Endothelial cell of umbilical vein (primary cell): ENCODE data around the gene SLC43A1. TPM values are rescaled to one million over a fixed set of nuclear protein-coding genes. Genes with fewer than 3 reads are reported as not detected.

Experiments used
- BruUV-seq: library from RNA; stranded (reverse); fragments of 400-500 nt; replicated peaks from 2 replicates; lab custom pipeline; 2021; lab: Mats Ljungman, UMichigan
- CTCF ChIA-PET: fragments of 300-600, 350-600 bp; sonication (Branson Sonifier 250); formaldehyde crosslinking; loops from one replicate; lab custom pipeline; 2021; ENCODE audit warnings: antibody characterized with exemption, inconsistent platforms; lab: Charles Lee
- POLR2A ChIA-PET: fragments of 300-600, 350-600 bp; sonication (Branson Sonifier 250); formaldehyde crosslinking; loops from one replicate; lab custom pipeline; 2021; ENCODE audit warnings: antibody characterized with exemption, inconsistent platforms; lab: Charles Lee
- DNase-seq: peaks from one replicate; pipeline ENCODE4 v3.0.0-alpha.2; 2011; ENCODE audit warnings: low read depth, low spot score
- FAIRE-seq: peaks from 2 replicates; lab custom pipeline; 2011; peaks lifted over from hg19 to GRCh38; lab: Jason Lieb, UNC
- H2AFZ ChIP-seq: 2 replicates; pipeline ENCODE4 v1.6.0; 2012; ENCODE audit warnings: low read depth, low read length, control low read depth, inconsistent platforms
- H3K27ac ChIP-seq: 2 replicates; pipeline ENCODE4 v1.5.1; 2011; ENCODE audit warnings: low read depth, mild to moderate bottlenecking, control low read depth, low read length, moderate library complexity; ENCODE audit not compliant: insufficient read depth
- H3K27me3 ChIP-seq, 2 experiments: 2 replicates each; pipeline versions ENCODE4 v1.6.0 to v1.6.1; 2011; ENCODE audit warnings: low read length in 2 of 2, mixed read lengths in 1 of 2; ENCODE audit not compliant: control insufficient read depth in 2 of 2, insufficient read depth in 2 of 2
- H3K36me3 ChIP-seq, 2 experiments: 2 replicates in 1 of 2; 3 replicates in 1 of 2; pipeline ENCODE4 v1.5.1; 2011; ENCODE audit warnings: low read length in 2 of 2, mild to moderate bottlenecking in 1 of 2, moderate library complexity in 1 of 2; ENCODE audit not compliant: control insufficient read depth in 2 of 2, insufficient read depth in 2 of 2; ENCODE audit errors: extremely low read depth in 1 of 2
- H3K4me1 ChIP-seq: 3 replicates; pipeline ENCODE4 v1.5.1; 2011; ENCODE audit warnings: mild to moderate bottlenecking, low read length; ENCODE audit not compliant: control insufficient read depth, insufficient read depth; ENCODE audit errors: extremely low read depth
- H3K4me2 ChIP-seq: 2 replicates; pipeline ENCODE4 v1.6.1; 2011; ENCODE audit warnings: low read length, control low read depth, mixed read lengths; ENCODE audit not compliant: insufficient read depth
- H3K4me3 ChIP-seq, 3 experiments: fragments of 200-600 bp in 1 of 3; sonication (generic), shearing (Covaris generic) in 1 of 3; replicated peaks in 1 of 3; 2 replicates each; pipeline ENCODE4 v1.5.1; 2011 to 2016; ENCODE audit warnings: control low read depth in 3 of 3, low read length in 3 of 3, mild to moderate bottlenecking in 2 of 3, inconsistent platforms in 1 of 3, low read depth in 1 of 3, moderate library complexity in 1 of 3; ENCODE audit not compliant: insufficient read depth in 1 of 3
- H3K79me2 ChIP-seq: 2 replicates; pipeline ENCODE4 v1.6.0; 2012; ENCODE audit warnings: low read length, inconsistent platforms; ENCODE audit not compliant: control insufficient read depth, insufficient read depth
- H3K9ac ChIP-seq: replicated peaks from 2 replicates; pipeline ENCODE3; 2011; ENCODE audit warnings: low read length, control low read depth; ENCODE audit not compliant: insufficient read depth; ENCODE audit errors: extremely low read depth
- H3K9me1 ChIP-seq: replicated peaks from 3 replicates; pipeline ENCODE4 v1.6.0; 2011; ENCODE audit warnings: mild to moderate bottlenecking, low read length; ENCODE audit not compliant: control insufficient read depth, insufficient read depth; ENCODE audit errors: extremely low read depth
- H3K9me3 ChIP-seq: replicated peaks from 2 replicates; pipeline ENCODE4 v1.5.1; 2012; ENCODE audit warnings: low read length, inconsistent platforms; ENCODE audit not compliant: control insufficient read depth, insufficient read depth
- H4K20me1 ChIP-seq: replicated peaks from 2 replicates; pipeline ENCODE3; 2011; ENCODE audit warnings: mild to moderate bottlenecking, low read length; ENCODE audit not compliant: control insufficient read depth, insufficient read depth; ENCODE audit errors: extremely low read depth
- EZH2 ChIP-seq: IDR thresholded peaks from 2 replicates; pipeline ENCODE4 v1.6.1; 2012; ENCODE audit warnings: borderline replicate concordance, low read depth, mild to moderate bottlenecking, moderate library complexity, low read length, inconsistent platforms; ENCODE audit not compliant: severe bottlenecking
- FOS ChIP-seq: IDR thresholded peaks from 2 replicates; pipeline ENCODE4 v1.6.1; 2011; ENCODE audit warnings: mild to moderate bottlenecking, low read length, moderate library complexity, borderline replicate concordance; ENCODE audit not compliant: insufficient read depth
- GATA2 ChIP-seq: IDR thresholded peaks from 2 replicates; pipeline ENCODE4 v1.7.0; 2011; ENCODE audit warnings: low read depth, mild to moderate bottlenecking, moderate library complexity, mixed read lengths, low read length; ENCODE audit not compliant: insufficient read length, insufficient read depth
- JUN ChIP-seq: IDR thresholded peaks from 2 replicates; pipeline ENCODE4 v1.6.1; 2011; ENCODE audit warnings: borderline replicate concordance, low read depth; ENCODE audit not compliant: insufficient read length, insufficient read depth
- MYC ChIP-seq: IDR thresholded peaks from one replicate; pipeline ENCODE4 v1.6.1; 2011; ENCODE audit warnings: mild to moderate bottlenecking, low read depth, low read length
- POLR2A ChIP-seq: IDR thresholded peaks from 2 replicates; pipeline ENCODE4 v1.6.1; 2012; ENCODE audit warnings: low read depth, mild to moderate bottlenecking, control low read depth, low read length
- POLR2AphosphoS5 ChIP-seq: IDR thresholded peaks from 2 replicates; pipeline ENCODE4 v1.6.1; 2012; ENCODE audit warnings: low read depth, mild to moderate bottlenecking, control low read depth, low read length, moderate library complexity; ENCODE audit not compliant: insufficient read depth
- dilution Hi-C: fragments of 300-500 bp; cut with MboI; formaldehyde crosslinking; loops from one replicate; pipeline ENCODE4 v1.15.0; 2019; ENCODE audit warnings: low sequenced_read_pairs; ENCODE audit not compliant: extremely low pct_ligation_motif_present
- intact Hi-C: fragments of 100-400 bp; cut with micrococcal nuclease; formaldehyde crosslinking; loops from one replicate; pipeline ENCODE4 v1.10.0; 2022
- polyA plus RNA-seq, 4 experiments: library from polyadenylated mRNA; depleted of rRNA in 3 of 4; stranded (reverse) in 3 of 4; unstranded in 1 of 4; fragments of >200 nt; gene quantifications; 2 replicates each; pipeline versions ENCODE4 v1.2.1 to v1.2.3, GENCODE V29; 2011 to 2012; ENCODE audit warnings: missing spikeins in 1 of 4
- total RNA-seq: library from RNA; stranded (reverse); gene quantifications from 2 replicates; pipeline ENCODE4 v1.2.3, GENCODE V29; 2021
- TF ChIP-seq, protein P1 (sequence below), 2 donors: IDR thresholded peaks; 1 replicate in 1 of 2; 2 replicates in 1 of 2; pipeline ENCODE4 v1.5.1; 2011; ENCODE audit warnings: low read length in 2 of 2, mild to moderate bottlenecking in 2 of 2, moderate library complexity in 2 of 2, control low read depth in 1 of 2, inconsistent platforms in 1 of 2, low read depth in 1 of 2; ENCODE audit not compliant: insufficient read depth in 1 of 2; ENCODE audit errors: extremely low read depth in 1 of 2
- TF ChIP-seq, protein P2 (sequence below): IDR thresholded peaks from 2 replicates; pipeline ENCODE4 v1.6.1; 2011; ENCODE audit not compliant: insufficient read depth, insufficient read length

The SLC43A1 gene
- total and polyA plus RNA-seq, 2 donors (not counting 3 experiments of a cell fraction or from before 2014, with no cell fraction given): 13.7 to 19.5 TPM

DNA sequence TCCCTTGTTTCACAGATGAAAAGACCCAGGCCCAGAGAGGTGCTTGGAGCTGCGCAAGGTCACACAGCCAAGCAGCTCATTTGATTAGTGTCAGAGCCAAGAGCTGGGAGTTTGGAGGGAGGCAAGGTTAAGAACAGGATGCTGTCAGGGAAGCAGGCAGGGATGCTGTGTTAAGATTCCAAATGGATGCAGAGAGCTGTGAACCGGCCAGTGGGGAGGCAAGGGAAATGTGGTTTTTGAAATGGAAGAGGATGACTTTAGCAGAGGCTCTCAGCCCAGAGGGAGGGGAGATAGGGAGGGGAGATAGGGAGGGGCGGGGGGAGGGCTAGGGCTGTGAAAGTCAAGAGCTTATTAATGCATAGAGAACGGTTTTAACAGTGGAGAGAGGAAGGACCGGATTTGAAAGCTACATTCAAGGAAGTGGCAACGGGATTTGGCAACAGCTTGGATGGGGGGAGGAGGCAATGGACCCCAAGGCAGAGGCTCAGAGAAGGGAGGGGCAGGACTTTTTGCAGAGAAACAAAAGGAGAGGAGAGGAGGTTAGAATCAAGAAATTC lies 42.1 kb downstream of the SLC43A1 start:
- H3K4me1 ChIP-seq: peaks cover 7% of the 10 kb centered on the region
- no peaks in the 10 kb centered on the region for H3K9me3 ChIP-seq
- peaks cover 8 to 27% of the 10 kb centered on the region in 2 experiments for H3K27me3 ChIP-seq
- H3K4me2 ChIP-seq: no peak overlapping the region
- no peaks in the 10 kb centered on the region for H3K79me2 ChIP-seq
- no peaks in the 10 kb centered on the region for H3K36me3 ChIP-seq
- CTCF ChIA-PET: interaction anchor here (0.6 to 3.5 kb wide), 11 partner anchors 9 to 171 kb away, joined by 3 to 25 read pairs (median 5); partner anchors contain the start of gene RTN4RL2
- intact Hi-C loops (no loop called here), dilution Hi-C loops (no loop called here)
- FAIRE-seq: no peak
- no peak for DNase-seq
- no peak overlapping the region for H3K4me3 ChIP-seq
- H3K27ac ChIP-seq: no peak overlapping the region
- no peak overlapping the region for H3K9ac ChIP-seq
- no peaks in the 10 kb centered on the region for H4K20me1 ChIP-seq
- H3K9me1 ChIP-seq: no peaks in the 10 kb centered on the region
- POLR2A ChIA-PET: no interaction called here
- H2AFZ ChIP-seq: no peak overlapping the region
- no TSS peak for BruUV-seq
- TF ChIP-seq JUN: no peak
- TF ChIP-seq MYC: no peak
- no peak for TF ChIP-seq EZH2
- no peak for TF ChIP-seq POLR2A
- TF ChIP-seq GATA2: no peak
- TF ChIP-seq, protein P1, sequence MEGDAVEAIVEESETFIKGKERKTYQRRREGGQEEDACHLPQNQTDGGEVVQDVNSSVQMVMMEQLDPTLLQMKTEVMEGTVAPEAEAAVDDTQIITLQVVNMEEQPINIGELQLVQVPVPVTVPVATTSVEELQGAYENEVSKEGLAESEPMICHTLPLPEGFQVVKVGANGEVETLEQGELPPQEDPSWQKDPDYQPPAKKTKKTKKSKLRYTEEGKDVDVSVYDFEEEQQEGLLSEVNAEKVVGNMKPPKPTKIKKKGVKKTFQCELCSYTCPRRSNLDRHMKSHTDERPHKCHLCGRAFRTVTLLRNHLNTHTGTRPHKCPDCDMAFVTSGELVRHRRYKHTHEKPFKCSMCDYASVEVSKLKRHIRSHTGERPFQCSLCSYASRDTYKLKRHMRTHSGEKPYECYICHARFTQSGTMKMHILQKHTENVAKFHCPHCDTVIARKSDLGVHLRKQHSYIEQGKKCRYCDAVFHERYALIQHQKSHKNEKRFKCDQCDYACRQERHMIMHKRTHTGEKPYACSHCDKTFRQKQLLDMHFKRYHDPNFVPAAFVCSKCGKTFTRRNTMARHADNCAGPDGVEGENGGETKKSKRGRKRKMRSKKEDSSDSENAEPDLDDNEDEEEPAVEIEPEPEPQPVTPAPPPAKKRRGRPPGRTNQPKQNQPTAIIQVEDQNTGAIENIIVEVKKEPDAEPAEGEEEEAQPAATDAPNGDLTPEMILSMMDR (IDR thresholded peaks at IDR 0.05; ENCODE audit: extremely low read depth in 1 of 2, insufficient read depth in 1 of 2, low read depth in 1 of 2, low read length in 2 of 2): no peak
- TF ChIP-seq POLR2AphosphoS5: no peak
- TF ChIP-seq, protein P2, sequence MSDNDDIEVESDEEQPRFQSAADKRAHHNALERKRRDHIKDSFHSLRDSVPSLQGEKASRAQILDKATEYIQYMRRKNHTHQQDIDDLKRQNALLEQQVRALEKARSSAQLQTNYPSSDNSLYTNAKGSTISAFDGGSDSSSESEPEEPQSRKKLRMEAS: no peak
- no peak for TF ChIP-seq FOS
